ENCODE data around the gene PP2D1. TPM values are rescaled to one million over a fixed set of nuclear protein-coding genes. Genes with fewer than 3 reads are reported as not detected.

PP2D1 gene
- total and polyA plus RNA-seq, 9 of the 15 experiments (the other 6 are each of a cell fraction or from before 2014, with no cell fraction given) = 0.07 to 0.10 TPM; not detected in 7

GRCh38 chr3:20023623-20024405, 11.8 kb upstream of the PP2D1 start (continued):
- TF ChIP-seq ZBTB11 (CRISPR knock-in tag; IDR thresholded peaks at IDR 0.05) (no peak), ZNF165 (CRISPR knock-in tag; IDR thresholded peaks at IDR 0.05; ENCODE audit: borderline replicate concordance) (no peak), NFRKB (IDR thresholded peaks at IDR 0.05; ENCODE audit: low read depth) (0 out of 2 replicates have a peak, but pooled peaks have one; percentile 24), TEAD4 (IDR thresholded peaks at IDR 0.05; ENCODE audit: low read length) (peak; percentile 66; the same call in 1 of the 2 replicates), TEAD4 (CRISPR knock-in tag; IDR thresholded peaks at IDR 0.05; ENCODE audit: borderline replicate concordance) (no peak), MGA (IDR thresholded peaks at IDR 0.05) (0 out of 2 replicates have a peak, but pooled peaks have one; percentile 12), MTA3 (IDR thresholded peaks at IDR 0.05; ENCODE audit: borderline replicate concordance) (0 out of 2 replicates have a peak, but pooled peaks have one; percentile 13), UBTF (IDR thresholded peaks at IDR 0.05; ENCODE audit: borderline replicate concordance in 1 of 2, low read depth in 2 of 2, low read length in 2 of 2) (peak in 1 of 2 experiments; percentile 77; a peak in 1 of 4 replicates)

Data from K562 (cell line).